H1 (cell line): Measurements from ENCODE around the gene CCDC33. TPM values are rescaled to one million over a fixed set of nuclear protein-coding genes. Genes with fewer than 3 reads are reported as not detected.

ENCODE experiments used
- CTCF ChIA-PET: fragments of 300-600 bp; sonication (Branson Sonifier 250); formaldehyde crosslinking; loops from one replicate; lab custom pipeline; 2021; ENCODE audit not compliant: partially characterized antibody; lab: Charles Lee
- POLR2A ChIA-PET: fragments of 300-600 bp; sonication (Branson Sonifier 250); formaldehyde crosslinking; loops from one replicate; lab custom pipeline; 2021; ENCODE audit warnings: inconsistent platforms; ENCODE audit not compliant: partially characterized antibody; lab: Charles Lee
- DNase-seq, 2 experiments: peaks; one replicate each; pipeline versions ENCODE4 v3.0.0 to v3.0.0-alpha.2; 2010 to 2022; ENCODE audit warnings: low spot score in 2 of 2, low read depth in 1 of 2, mixed read lengths in 1 of 2
- FAIRE-seq: peaks from 2 replicates; lab custom pipeline; 2011; peaks lifted over from hg19 to GRCh38; lab: Jason Lieb, UNC
- H2AFZ ChIP-seq: 2 replicates; pipeline ENCODE4 v1.8.1; 2012; ENCODE audit warnings: low read length, inconsistent platforms
- H2AK5ac ChIP-seq: 2 replicates; pipeline ENCODE4 v1.6.1; 2013; ENCODE audit warnings: low read depth, low read length
- H2BK120ac ChIP-seq: replicated peaks from 2 replicates; pipeline ENCODE3; 2013; ENCODE audit warnings: low read depth, low read length, inconsistent platforms
- H2BK12ac ChIP-seq: 2 replicates; pipeline ENCODE4 v1.6.1; 2013; ENCODE audit warnings: low read depth, low read length
- H2BK15ac ChIP-seq: 2 replicates; pipeline ENCODE4 v1.6.1; 2013; ENCODE audit warnings: low read length
- H2BK20ac ChIP-seq: 2 replicates; pipeline ENCODE4 v1.6.1; 2013; ENCODE audit warnings: low read length
- H2BK5ac ChIP-seq: 2 replicates; pipeline ENCODE4 v1.6.1; 2013; ENCODE audit warnings: low read depth, low read length
- H3K14ac ChIP-seq: 2 replicates; pipeline ENCODE4 v1.6.1; 2013; ENCODE audit warnings: inconsistent platforms; ENCODE audit not compliant: insufficient read length
- H3K18ac ChIP-seq: 2 replicates; pipeline ENCODE4 v1.6.1; 2013; ENCODE audit warnings: low read length; ENCODE audit errors: extremely low read depth
- H3K23ac ChIP-seq: 2 replicates; pipeline ENCODE4 v1.6.1; 2013; ENCODE audit warnings: inconsistent platforms; ENCODE audit not compliant: insufficient read length
- H3K23me2 ChIP-seq: 2 replicates; pipeline ENCODE4 v1.6.1; 2013; ENCODE audit warnings: low read depth, low read length
- H3K27ac ChIP-seq: 2 replicates; pipeline ENCODE4 v1.6.1; 2011; ENCODE audit warnings: low read depth, low read length, inconsistent platforms
- H3K27me3 ChIP-seq, 4 experiments: replicated peaks in 1 of 4; 1 replicate in 1 of 4; 2 replicates in 3 of 4; pipeline versions ENCODE4 v1.6.1 to v1.8.1; 2011 to 2013; ENCODE audit warnings: low read length in 3 of 4, mild to moderate bottlenecking in 3 of 4, inconsistent platforms in 2 of 4, mixed read lengths in 2 of 4, moderate library complexity in 1 of 4; ENCODE audit not compliant: control insufficient read depth in 3 of 4, insufficient read depth in 3 of 4; ENCODE audit errors: extremely low read depth in 1 of 4
- H3K36me3 ChIP-seq, 4 experiments: 2 replicates each; pipeline versions ENCODE4 v1.6.1 to v1.8.1; 2011 to 2013; ENCODE audit warnings: mild to moderate bottlenecking in 4 of 4, low read length in 3 of 4, moderate library complexity in 2 of 4, control low read depth in 1 of 4, inconsistent platforms in 1 of 4; ENCODE audit not compliant: insufficient read depth in 4 of 4, control insufficient read depth in 2 of 4
- H3K4ac ChIP-seq: replicated peaks from 2 replicates; pipeline ENCODE3; 2013; ENCODE audit warnings: low read length, low read depth, mixed read lengths, inconsistent platforms; ENCODE audit not compliant: insufficient read length
- H3K4me1 ChIP-seq, 4 experiments: replicated peaks in 1 of 4; 1 replicate in 1 of 4; 2 replicates in 3 of 4; pipeline versions ENCODE4 v1.6.1 to v1.8.1; 2011 to 2013; ENCODE audit warnings: low read length in 3 of 4, inconsistent platforms in 2 of 4, mixed read lengths in 1 of 4; ENCODE audit not compliant: insufficient read depth in 4 of 4, control insufficient read depth in 3 of 4
- H3K4me2 ChIP-seq, 2 experiments: 2 replicates each; pipeline versions ENCODE4 v1.6.1 to v1.8.1; 2011 to 2013; ENCODE audit warnings: low read depth in 2 of 2, low read length in 2 of 2, control low read depth in 1 of 2, inconsistent platforms in 1 of 2, mild to moderate bottlenecking in 1 of 2; ENCODE audit not compliant: insufficient read depth in 1 of 2
- H3K4me3 ChIP-seq, 4 experiments: fragments of 200-600, 300-600 bp in 1 of 4; sonication (generic), shearing (Covaris generic), sonication (Bioruptor Twin) in 1 of 4; 2 replicates each; pipeline versions ENCODE4 v1.5.1 to v1.8.1; 2011 to 2016; ENCODE audit warnings: low read length in 4 of 4, low read depth in 3 of 4, control low read depth in 2 of 4, inconsistent platforms in 2 of 4, mild to moderate bottlenecking in 2 of 4, mixed read lengths in 1 of 4, moderate library complexity in 1 of 4; ENCODE audit not compliant: insufficient read depth in 2 of 4; ENCODE audit errors: extremely low read depth in 1 of 4
- H3K56ac ChIP-seq: replicated peaks from 2 replicates; pipeline ENCODE3; 2013; ENCODE audit warnings: low read depth, mild to moderate bottlenecking, mixed read lengths, low read length, inconsistent platforms; ENCODE audit not compliant: insufficient read length
- H3K79me1 ChIP-seq: 2 replicates; pipeline ENCODE4 v1.6.1; 2013; ENCODE audit warnings: low read depth, low read length, control low read depth
- H3K79me2 ChIP-seq, 2 experiments: 2 replicates each; pipeline versions ENCODE4 v1.6.1 to v1.8.1; 2012 to 2013; ENCODE audit warnings: low read length in 2 of 2, mild to moderate bottlenecking in 2 of 2, inconsistent platforms in 1 of 2; ENCODE audit not compliant: insufficient read depth in 2 of 2, control insufficient read depth in 1 of 2
- H3K9ac ChIP-seq, 4 experiments: replicated peaks in 1 of 4; 1 replicate in 1 of 4; 2 replicates in 3 of 4; pipeline versions ENCODE4 v1.6.1 to v1.8.1; 2011 to 2013; ENCODE audit warnings: low read depth in 3 of 4, low read length in 3 of 4, control low read depth in 2 of 4, mild to moderate bottlenecking in 2 of 4, moderate library complexity in 2 of 4, inconsistent platforms in 1 of 4; ENCODE audit errors: extremely low read depth in 1 of 4
- H3K9me3 ChIP-seq, 2 experiments: 2 replicates each; pipeline versions ENCODE4 v1.6.1 to v1.8.1; 2012 to 2013; ENCODE audit warnings: mild to moderate bottlenecking in 2 of 2, moderate library complexity in 2 of 2, control low read depth in 1 of 2, inconsistent platforms in 1 of 2, low read depth in 1 of 2, low read length in 1 of 2, mixed read lengths in 1 of 2; ENCODE audit not compliant: insufficient read depth in 2 of 2
- H4K20me1 ChIP-seq, 2 experiments: replicated peaks in 1 of 2; 2 replicates each; pipeline versions ENCODE3 to v1.8.1; 2011 to 2013; ENCODE audit warnings: inconsistent platforms in 2 of 2, low read length in 2 of 2, mild to moderate bottlenecking in 1 of 2; ENCODE audit not compliant: insufficient read depth in 2 of 2, control insufficient read depth in 1 of 2
- H4K5ac ChIP-seq: 2 replicates; pipeline ENCODE4 v1.6.1; 2013; ENCODE audit warnings: low read length, low read depth, mixed read lengths, inconsistent platforms; ENCODE audit not compliant: insufficient read length
- H4K8ac ChIP-seq: 2 replicates; pipeline ENCODE4 v1.8.0; 2013; ENCODE audit warnings: mild to moderate bottlenecking, moderate library complexity, low read length, inconsistent platforms; ENCODE audit not compliant: insufficient read depth; ENCODE audit errors: extremely low read depth
- H4K91ac ChIP-seq: replicated peaks from 2 replicates; pipeline ENCODE3; 2013; ENCODE audit warnings: low read length, mixed read lengths, inconsistent platforms; ENCODE audit not compliant: insufficient read length
- ASH2L ChIP-seq: fragments of 200-600, 300-600 bp; sonication (generic); IDR thresholded peaks from one replicate; pipeline ENCODE4 v1.7.1; 2017; ENCODE audit warnings: low read length
- E2F6 ChIP-seq: IDR thresholded peaks from 2 replicates; pipeline ENCODE4 v1.6.1; 2012; ENCODE audit warnings: inconsistent platforms
- KDM1A ChIP-seq: fragments of 200-600, 300-600 bp; sonication (generic); IDR thresholded peaks from 2 replicates; pipeline ENCODE4 v1.7.1; 2016; ENCODE audit warnings: mild to moderate bottlenecking, low read length, borderline replicate concordance
- RNF2 ChIP-seq: fragments of 200-900, 300-1000 bp; sonication (generic); IDR thresholded peaks from 2 replicates; pipeline ENCODE4 v1.7.1; 2016; ENCODE audit warnings: borderline replicate concordance, low read depth, mild to moderate bottlenecking, antibody characterized with exemption, low read length; ENCODE audit not compliant: poor library complexity, severe bottlenecking; ENCODE audit errors: missing control alignments
- USF2 ChIP-seq: IDR thresholded peaks from 2 replicates; pipeline ENCODE4 v1.6.1; 2011; ENCODE audit warnings: low read length, improper control_type of control experiment
- WGBS, 2 experiments: shearing (Covaris generic) in 1 of 2; methylation state at CpG; one replicate each; pipeline versions ENCODE4 v1.1.6 to v1.1.7; 2013 to 2015; ENCODE audit warnings: low lambda C conversion rate in 2 of 2, mixed read lengths in 2 of 2, inconsistent platforms in 1 of 2, low coverage in 1 of 2, missing lambda C conversion rate in 1 of 2; ENCODE audit not compliant: insufficient replicate concordance in 2 of 2, insufficient coverage in 1 of 2, insufficient read length in 1 of 2; ENCODE audit errors: extremely low coverage in 1 of 2, missing lambda C conversion rate in 1 of 2; 5-methylcytosine and 5-hydroxymethylcytosine counted together
- polyA plus RNA-seq, 7 experiments: library from polyadenylated mRNA; depleted of rRNA in 3 of 7; stranded (reverse) in 5 of 7; unstranded in 2 of 7; fragments of >200 nt in 5 of 7; fragments of 200-250 nt in 2 of 7; gene quantifications; 1 replicate in 5 of 7; 2 replicates in 1 of 7; 4 replicates in 1 of 7; pipeline versions ENCODE4 v1.2.1 to v1.2.3, GENCODE V29; 2011 to 2013; ENCODE audit warnings: missing spikeins in 2 of 7, mixed read lengths in 2 of 7
- total RNA-seq: library from RNA; stranded (reverse); fragmentation: NEBNext Ultra II Directional; extraction: Animal tissue kit (Norgen Biotek cat#: 25700); gene quantifications from 2 replicates; pipeline ENCODE4 v1.2.1, GENCODE V29; 2021

The CCDC33 gene
- total and polyA plus RNA-seq, 2 of the 8 experiments (the other 6 are each of a cell fraction or from before 2014, with no cell fraction given) = 2.0 to 2.7 TPM

- H4K91ac ChIP-seq = no peak overlapping the region
- H3K56ac ChIP-seq = no peak overlapping the region
- H2BK20ac ChIP-seq = no peak overlapping the region
- H2AK5ac ChIP-seq = no peak overlapping the region
- H4K5ac ChIP-seq = no peak overlapping the region
- TF ChIP-seq KDM1A = no peak
- TF ChIP-seq USF2 = no peak
- no peak for TF ChIP-seq E2F6
- no peak for TF ChIP-seq RNF2
- no peak for TF ChIP-seq ASH2L
- TF ChIP-seq, all 59 proteins: peak for 0
- FAIRE-seq (no peak), DNase-seq (no peak)
- ChIA-PET POLR2A (interaction anchor here (0.8 kb wide), 1 partner anchor 404 kb away, joined by 3 read pairs; no protein-coding TSS in a partner anchor), CTCF (no interaction called here)
- Histone ChIP-seq H3K23ac (no peak overlapping the region), H3K18ac (no peak overlapping the region), H2AFZ (no peak overlapping the region), H3K36me3 (no peaks in the 10 kb centered on the region), H3K14ac (no peak overlapping the region), H2BK120ac (no peak overlapping the region), H2BK15ac (no peak overlapping the region), H3K27me3 (no peaks in the 10 kb centered on the region), H4K8ac (no peak overlapping the region), H3K79me1 (no peaks in the 10 kb centered on the region), H3K4ac (no peak overlapping the region), H3K23me2 (no peaks in the 10 kb centered on the region), H2BK5ac (no peak overlapping the region), H4K20me1 (no peaks in the 10 kb centered on the region), H3K27ac (no peak overlapping the region), H2BK12ac (no peak overlapping the region), H3K79me2 (no peaks in the 10 kb centered on the region), H3K9ac (no peak overlapping the region), H3K4me3 (no peak overlapping the region), H3K4me2 (no peak overlapping the region), H3K9me3 (no peaks in the 10 kb centered on the region), H3K4me1 (no peaks in the 10 kb centered on the region; a peak in 1 of 7 replicates)
- WGBS, 2 experiments = 94% methylated on average over 14 of the region's 14 CpGs; no CpG with 5 or more reads in 1 of the 2 experiments
These were observed 107.1 kb downstream of the CCDC33 start for GRCh38 chr15:74343127-74343796.
